Measurements from ENCODE around the gene SPG7.

- no peak for TF ChIP-seq EZH2 (IDR thresholded peaks at IDR 0.05; ENCODE audit: insufficient read depth, low read length)
- TF ChIP-seq, protein P1, sequence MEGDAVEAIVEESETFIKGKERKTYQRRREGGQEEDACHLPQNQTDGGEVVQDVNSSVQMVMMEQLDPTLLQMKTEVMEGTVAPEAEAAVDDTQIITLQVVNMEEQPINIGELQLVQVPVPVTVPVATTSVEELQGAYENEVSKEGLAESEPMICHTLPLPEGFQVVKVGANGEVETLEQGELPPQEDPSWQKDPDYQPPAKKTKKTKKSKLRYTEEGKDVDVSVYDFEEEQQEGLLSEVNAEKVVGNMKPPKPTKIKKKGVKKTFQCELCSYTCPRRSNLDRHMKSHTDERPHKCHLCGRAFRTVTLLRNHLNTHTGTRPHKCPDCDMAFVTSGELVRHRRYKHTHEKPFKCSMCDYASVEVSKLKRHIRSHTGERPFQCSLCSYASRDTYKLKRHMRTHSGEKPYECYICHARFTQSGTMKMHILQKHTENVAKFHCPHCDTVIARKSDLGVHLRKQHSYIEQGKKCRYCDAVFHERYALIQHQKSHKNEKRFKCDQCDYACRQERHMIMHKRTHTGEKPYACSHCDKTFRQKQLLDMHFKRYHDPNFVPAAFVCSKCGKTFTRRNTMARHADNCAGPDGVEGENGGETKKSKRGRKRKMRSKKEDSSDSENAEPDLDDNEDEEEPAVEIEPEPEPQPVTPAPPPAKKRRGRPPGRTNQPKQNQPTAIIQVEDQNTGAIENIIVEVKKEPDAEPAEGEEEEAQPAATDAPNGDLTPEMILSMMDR (IDR thresholded peaks at IDR 0.05; ENCODE audit: insufficient read depth, low read depth, low read length), result no peak
These were observed 87.3 kb downstream of the SPG7 start for GRCh38 chr16:89595330-89596060.

All from astrocyte (in vitro differentiated cells and primary cell).